Activated CD8-positive, alpha-beta memory T cell treated with anti-CD3 and anti-CD28 coated beads, Interleukin-2, amount 50 U/mL, for 48 hours (primary cell): ENCODE measurements around the gene TASOR2.

Source experiments
- DNase-seq: peaks from one replicate; pipeline ENCODE4 v3.0.0-alpha.2; 2020

TASOR2 gene, protein sequence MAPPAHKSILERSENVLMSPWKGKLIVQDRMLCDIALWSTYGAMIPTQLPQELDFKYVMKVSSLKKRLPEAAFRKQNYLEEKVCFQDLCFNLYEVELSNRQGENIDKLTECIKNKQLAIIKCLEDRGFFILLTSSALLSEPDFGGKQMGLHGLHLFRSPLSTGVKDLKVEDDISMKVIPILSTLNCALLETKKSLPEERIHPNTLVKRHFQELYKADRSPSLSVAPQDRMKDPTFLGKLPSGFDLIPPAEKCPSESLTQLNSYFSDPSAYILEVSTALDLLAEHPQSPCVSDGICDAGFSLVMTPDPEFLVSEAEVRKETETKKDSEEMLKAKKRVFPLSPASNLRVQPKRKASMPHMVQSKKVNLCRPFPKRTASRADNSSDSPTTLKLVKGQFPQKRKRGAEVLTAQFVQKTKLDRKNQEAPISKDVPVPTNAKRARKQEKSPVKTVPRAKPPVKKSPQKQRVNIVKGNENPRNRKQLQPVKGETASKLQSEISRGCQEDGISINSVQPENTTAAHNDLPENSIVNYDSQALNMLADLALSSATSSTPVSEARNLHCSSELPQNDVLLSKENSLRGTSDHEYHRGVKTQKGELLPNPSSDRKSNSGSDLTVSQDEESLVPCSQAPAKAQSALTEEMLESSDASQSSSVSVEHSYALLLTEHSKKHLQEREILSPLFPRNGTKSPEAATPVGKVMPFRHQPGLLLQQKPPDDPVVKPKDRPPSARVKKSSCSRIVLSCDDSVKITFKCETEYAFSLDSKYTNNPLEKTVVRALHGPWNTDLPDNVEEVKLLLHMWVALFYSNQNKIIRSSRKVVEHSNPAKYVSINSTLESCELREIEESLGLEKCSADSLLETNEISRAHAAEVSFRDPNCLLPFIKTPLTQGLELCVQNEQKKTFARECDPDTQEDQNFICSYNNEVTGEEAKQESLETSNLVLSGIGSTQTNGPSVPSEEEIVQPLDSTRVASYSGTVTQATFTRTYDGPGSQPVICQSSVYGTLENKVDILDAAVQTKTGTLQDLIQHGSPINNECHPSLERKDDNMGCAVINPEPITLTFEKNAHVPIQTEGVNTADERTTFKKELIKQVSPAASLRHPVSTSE (N-terminal part only)

DNA sequence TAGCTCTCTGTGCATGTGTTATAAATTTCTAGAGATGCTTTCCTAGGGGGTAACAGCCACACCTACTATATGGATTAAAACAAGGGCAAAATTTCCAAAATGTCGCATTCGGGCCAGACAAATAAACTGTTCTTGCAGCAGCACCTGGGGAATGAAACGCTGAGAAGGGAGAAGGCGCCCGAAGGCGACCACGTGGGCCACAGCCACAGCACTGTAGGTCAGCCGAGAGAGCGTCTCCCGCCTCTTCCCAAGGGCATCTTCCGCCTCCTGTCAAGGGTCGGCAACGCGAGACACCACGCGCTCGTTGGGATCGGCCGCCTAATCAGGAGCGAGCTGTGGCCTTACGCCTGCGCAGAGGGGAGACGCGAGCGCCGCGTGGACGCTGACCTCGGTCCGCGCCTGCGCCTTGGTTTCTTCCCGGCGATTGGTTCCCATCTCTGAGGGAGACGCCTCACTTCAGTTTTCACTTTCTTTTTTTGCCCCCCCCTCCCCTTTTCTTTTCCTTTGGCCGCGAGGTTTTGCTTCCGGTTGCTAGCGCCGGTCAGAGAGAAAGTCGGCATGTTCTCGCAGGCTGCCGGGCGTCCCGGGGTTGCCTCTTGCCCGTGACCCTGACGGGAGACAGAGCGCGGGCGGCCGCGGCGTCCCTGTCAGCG, at the start of gene TASOR2:
TSS of gene TASOR2 (plus strand) at position 521 of the 653 bp plus-strand sequence. CDS start 35,805 bp downstream, outside the sequence.
- peak; percentile 97 for DNase-seq

DNA sequence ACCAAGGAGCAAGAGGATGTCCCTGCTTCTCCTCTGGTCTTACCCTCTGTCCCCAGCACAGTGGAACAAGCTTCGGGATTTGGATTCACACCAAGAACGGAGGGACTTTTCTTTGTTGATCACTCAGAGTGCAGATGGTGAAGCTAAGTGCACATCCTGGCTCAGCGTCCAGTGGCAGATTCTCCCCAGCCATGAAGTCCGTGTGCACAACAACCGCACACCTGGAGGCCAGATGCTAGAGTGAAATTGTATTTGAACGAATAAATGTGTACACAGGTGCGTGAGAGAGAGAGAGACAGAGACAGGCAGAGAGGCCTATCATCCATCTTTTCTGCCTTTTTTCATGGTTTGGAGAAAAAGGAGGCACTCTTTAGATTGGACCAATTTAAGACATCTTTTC, 49.7 kb upstream of the TASOR2 start:
- DNase-seq = no peak

DNA sequence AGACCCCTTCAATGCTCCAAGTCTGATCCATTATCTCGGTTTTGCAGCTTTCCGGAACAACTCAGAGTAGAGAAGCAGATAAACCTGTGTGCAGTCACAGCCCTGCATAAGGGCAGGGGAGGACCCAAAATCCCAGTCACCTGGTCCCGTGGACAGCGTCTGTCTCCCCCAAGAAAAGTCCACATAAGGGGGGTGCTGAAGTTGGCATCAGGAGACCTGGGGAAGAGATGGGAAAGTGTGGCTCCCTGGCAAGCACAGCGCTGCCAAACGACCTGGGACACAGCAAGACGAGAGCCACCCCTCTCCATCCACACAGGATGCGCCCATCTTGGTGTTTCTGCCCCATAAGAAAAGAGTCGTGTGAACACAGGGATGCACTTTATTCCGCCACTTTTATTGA, 46.1 kb upstream of the TASOR2 start:
- no peak for DNase-seq

DNA sequence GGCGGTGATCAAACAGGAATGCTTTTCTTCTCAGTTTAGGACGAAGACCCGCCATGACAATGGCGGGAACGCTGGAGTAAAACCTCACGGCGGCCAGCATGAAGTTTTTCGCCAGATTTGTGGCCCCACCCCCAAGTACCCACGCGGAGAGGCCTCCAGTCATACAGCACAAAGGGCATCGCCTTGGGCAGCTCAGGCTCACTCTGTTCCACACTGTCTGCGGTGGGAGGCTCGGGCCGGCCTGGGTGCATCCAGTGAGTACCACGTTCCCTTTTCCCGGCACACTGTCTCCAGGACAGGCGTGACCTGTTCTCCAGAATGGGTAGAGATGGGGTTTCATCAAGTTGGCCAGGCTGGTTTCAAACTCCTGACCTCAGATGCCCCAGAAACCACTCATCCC, 45.6 kb upstream of the TASOR2 start:
- no peak for DNase-seq

DNA sequence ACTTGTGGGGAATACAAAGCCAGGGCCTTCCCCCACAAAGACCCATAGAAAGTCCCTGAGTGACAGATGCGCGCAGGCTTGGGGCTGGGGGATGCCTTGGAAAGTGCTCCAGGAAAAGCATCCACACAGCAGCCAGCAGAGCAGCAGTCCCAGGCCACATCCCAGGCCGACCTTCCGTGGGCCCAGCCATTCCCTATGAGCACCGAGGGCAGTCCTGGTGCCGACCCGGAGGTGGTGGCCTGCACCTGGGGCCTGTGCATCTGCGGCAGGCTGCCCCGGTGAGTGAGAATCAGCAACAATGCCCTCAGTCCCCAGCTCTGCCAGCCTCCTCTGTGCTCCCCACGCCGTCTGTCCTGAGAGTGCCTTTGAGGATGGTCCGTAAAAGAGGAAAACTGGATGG, 44.6 kb upstream of the TASOR2 start:
- DNase-seq = no peak

DNA sequence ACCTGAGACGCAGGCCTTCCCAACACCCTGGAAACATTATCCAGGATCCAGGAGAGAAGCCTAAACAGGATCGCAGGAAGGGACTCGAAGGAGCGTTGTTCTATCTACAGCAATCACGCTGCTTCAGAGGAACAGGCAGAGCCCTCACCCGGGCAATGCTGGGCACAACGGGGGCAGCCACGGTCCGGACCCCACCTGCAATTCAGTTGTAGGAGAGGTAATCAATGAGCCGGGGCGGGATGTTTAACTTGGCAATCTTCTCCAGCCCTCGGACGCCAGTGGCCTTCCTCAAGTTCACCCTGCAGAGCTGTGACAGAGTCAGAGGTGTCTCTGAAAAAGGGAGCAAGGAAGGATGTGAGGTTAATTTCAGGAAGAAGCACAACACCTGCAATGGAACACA, 44.1 kb upstream of the TASOR2 start:
- DNase-seq = no peak

DNA sequence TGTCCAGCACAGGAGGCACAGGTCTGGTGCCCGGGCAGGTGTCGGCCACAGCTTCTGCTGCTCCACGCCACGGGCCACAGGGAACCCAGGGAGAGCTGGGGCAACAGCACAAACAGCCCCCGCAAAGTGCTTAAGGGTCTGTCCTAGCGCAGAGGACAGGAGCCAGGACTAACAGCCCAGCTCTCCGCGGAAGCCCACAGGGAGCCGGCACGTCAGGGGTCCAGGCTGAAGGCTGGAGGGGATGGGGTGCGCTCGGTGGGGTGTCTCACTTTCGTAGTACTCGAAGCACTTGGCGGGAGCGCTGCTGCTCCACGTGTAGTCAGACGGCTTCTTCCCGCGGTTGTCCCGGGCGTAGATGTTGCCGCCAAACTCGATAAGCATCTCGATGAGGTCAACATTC, 43.1 kb upstream of the TASOR2 start:
- DNase-seq = no peak

DNA sequence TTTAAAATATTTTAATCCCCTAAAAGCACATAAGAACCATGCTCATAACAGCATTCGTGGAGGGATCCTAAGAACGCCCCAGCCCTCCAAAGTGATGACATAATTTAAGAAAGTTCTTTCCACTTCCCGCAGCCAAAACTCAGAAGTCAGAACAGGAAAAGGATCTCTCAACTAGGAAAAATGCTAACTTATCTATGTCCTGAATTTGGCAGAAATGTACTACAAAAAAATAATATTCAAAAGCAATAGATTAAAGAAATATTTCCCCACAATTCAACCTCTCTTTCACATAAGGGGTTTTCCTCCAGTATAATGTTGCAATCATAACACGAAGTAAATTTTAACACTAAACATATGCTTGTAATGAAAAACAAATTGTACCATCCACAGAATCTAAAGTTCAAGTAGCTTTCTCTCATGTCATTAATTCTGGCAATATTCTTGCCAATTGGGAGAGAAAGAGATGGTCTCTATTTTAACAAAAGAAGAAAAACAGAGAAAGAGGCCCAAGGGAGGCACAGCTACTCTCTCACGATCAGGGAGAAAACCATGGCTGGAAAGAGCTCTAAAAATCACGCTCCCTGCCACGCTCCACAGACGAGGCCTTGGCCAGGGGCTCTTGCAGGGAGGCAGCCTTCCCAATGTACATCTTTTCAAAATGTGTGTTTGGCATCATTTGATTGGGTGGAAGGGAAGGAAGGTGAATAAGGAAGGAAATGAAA, 41.1 kb upstream of the TASOR2 start:
- no peak for DNase-seq

DNA sequence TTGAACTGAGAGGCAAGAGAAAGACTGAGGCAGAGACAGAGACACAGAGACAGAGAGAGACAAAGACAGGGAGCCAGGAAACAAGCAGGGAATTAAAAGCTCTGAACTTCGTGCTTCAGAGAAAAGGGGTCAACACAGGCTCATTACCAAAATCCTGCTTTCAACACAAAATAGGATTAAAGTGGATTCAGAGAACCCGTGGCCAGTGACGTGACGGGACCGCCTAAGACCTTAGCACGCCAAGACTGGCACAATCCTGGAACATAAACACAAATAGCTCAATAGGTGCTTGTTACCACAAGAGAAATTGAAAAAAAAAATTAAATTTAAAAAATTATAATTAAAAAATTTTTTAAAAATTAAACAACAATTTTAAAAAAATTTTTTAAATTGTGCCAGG, 39.7 kb upstream of the TASOR2 start:
- DNase-seq = no peak

DNA sequence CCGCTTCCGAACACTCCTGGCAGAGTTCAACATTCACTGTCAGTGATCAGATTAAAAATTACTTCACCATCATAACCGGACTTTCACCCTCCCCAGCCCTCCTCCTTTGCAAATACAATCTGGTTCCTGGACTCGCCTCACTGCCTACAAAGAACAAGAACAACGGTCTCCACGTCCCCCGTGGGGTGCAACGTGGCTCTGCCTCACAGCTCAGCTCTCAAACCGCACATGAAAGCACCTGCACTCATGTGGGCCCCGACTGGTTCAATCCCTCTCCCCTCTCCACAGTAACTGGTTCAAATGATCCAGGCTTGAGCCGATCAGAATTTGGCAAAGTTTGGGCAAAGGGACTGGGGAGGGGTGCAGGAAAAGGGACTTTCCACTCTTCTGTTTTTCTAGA, 39.3 kb upstream of the TASOR2 start:
- no peak for DNase-seq

DNA sequence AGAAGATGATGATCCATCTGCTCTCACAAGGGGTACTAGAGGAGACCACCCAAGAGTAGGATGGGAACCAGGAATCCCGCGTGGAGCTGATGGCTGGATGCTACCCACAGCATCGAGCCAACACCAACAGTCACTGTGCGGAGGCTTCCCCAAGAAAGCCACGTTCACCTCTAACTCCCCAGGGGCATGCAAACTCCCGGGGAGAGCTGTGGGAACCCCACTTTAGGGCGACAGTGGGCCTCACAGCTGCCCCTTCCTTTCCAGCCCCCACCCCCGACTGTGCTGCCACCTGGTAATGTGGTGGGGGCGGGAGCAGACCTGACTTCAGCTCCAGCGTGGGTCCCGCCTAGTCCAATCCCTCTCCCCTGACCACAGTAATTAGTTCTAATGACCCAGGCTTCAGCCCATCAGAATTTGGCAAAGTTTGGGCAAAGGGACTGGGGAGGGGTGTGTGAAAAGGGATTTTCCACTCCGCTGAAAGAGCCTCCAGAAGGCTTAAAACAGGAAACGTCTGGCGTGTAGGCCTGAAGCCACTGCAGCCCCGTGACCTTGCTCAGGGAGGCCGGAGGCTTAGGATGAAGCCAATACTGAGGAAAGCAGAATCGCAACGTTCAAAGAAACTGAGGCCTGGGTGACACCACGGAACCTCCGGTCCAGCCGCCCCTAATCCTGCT, 38.6 kb upstream of the TASOR2 start:
- no peak for DNase-seq

DNA sequence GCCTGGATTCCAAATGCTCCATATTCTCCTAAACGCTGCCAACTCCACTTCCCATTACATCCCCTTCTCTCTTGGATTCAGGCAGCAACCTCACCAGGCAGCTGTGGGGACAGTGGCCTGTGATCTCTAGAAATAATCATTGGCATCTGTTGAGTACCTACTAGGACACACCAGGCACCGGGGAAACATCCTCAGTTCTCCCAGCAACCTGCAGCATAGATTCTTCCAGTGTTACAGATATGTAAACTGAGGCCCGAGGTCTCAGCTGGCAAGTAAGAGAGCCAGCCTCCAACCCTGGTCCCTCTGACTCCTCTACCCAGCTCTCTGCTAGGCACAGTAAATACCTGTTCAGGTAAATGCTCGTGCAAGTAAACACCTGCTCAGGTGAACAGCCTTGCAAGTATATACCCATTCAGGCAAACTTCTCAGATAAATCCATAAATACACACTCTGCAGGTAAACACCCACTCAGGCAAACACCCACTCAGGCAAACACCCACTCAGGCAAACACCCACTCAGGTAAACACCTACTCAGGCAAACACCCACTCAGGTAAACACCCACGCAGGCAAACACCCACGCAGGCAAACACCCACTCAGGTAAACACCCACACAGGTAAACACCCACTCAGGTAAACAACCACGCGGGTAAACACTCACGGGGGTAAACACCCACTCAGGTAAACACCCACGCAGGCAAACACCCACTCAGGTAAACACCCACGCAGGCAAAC, 37.0 kb upstream of the TASOR2 start:
- no peak for DNase-seq

DNA sequence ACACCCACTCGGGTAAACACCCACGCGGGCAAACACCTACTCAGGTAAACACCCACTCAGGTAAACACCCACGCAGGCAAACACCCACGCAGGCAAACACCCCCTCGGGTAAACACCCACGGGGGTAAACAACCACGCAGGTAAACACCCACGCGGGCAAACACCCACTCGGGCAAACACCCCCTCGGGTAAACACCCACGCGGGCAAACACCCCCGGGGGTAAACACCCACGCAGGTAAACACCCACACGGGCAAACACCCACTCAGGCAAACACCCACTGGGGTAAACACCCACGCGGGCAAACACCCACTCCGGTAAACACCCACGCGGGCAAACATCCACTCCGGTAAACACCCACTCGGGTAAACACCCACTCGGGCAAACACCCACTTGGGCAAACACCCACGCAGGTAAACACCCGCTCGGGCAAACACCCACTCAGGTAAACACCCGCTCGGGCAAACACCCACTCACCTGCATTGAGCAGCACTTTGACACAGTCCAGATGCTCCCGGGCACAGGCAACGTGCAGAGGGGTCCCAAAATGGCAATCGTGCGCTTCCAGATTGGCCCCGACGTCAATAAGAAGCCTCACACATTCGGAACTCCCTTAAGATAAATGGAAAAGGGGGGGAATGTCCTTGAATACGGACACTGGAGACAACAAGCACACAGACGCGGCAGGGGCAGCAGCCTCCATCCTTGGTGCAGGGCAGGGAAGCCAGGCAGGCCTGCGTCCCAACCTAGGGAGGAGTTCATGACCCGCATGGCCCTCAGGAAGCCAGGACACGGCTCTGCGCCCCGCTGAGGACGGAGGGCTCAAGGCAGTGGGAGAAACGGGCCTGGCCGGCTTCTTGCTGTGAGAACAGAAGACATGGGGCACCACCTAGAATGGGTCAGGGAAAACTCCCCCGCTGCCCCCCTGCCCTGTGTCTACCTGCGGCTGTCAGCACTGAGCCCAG, 35.9 kb upstream of the TASOR2 start:
- DNase-seq = no peak

DNA sequence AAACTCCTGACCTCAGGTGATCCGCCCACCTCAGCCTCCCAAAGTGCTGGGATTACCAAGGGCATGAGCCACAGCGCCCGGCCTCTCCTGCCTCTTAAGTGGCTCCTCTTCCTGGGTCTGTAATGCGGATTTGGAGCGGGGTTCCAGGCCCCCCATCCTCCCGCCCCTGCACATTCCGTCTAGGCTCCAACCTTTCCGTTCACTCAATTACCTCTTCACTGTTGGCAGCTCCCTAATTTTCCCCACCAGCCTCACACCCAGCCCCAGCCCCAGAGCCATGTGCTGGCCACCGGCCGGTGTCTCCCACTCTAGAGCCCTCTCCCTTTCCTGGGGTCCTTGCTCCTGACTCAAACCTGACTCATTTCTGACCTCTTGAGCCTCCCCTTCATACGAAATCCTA, 34.9 kb upstream of the TASOR2 start:
- no peak for DNase-seq

DNA sequence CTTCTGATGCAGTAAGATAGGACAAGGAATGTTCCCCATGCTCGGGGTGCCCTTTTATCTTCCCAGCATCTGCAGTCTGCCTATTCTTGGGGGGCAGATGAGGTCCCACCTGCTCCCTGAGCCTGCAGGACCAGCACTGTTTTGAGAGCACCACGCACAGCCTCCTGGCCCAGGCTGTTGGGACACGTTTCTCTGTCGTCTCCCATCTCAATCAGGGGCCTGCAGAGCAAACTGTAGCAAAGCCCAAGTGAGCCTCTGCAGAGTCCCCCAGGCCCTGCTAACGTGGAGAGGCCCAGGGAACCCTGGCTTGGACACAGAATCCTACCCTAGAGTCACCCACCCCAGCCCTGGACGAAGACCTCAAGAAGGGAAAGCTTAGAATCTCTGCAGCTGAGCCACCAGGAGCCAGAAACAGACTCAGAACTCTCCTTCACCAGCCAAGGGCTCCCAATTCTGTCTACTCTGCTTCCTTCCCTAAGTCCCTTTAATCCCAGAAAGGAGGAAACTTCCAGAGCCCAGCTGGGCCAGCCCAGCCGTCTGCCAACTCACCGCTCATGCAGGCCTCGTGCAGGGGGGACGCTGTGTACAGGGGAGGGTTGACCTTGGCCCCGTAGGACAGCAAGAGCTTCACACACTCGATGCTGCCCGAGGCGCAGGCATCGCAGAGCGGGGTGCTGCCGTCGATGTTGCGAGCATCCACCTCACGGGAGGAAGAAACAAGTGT, 33.8 kb upstream of the TASOR2 start:
- no peak for DNase-seq

DNA sequence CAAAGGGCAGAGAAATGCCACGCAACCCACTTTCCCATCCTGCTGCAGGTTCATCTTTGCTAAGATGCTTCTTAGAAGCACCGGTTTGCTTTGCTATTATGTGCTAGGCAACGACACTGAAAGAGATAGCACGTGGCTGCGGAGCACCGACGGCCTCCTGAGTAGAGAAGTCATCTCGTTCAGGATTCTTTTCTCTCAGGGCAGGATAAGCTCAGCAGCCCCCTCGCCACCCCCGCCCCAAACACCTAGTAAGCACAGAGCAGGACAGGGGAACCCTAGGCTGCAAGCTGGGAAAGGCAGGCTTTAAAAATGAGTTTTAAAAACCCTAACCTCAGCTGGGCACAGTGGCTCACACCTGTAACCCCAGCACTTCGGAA, 33.3 kb upstream of the TASOR2 start:
- DNase-seq = no peak

DNA sequence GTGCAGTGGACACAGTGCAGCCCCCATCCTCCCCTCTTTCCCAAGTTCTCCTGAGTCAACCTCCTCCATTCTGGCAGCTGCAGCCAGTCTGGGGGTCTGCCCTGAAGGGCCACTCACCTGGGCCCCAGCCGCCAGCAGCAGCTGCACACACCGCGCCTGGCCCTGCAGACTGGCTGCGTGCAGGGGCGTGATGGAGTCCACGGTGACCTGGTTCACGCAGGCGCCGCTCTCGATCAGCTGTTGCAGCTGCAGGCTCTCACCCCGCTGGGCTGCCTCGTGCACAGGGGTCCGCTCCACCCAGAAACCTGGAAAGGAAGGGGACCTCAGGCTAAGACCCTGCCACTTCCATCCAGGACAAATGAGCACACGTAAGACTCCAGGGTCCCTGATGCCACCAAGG, 31.9 kb upstream of the TASOR2 start:
- DNase-seq = no peak

DNA sequence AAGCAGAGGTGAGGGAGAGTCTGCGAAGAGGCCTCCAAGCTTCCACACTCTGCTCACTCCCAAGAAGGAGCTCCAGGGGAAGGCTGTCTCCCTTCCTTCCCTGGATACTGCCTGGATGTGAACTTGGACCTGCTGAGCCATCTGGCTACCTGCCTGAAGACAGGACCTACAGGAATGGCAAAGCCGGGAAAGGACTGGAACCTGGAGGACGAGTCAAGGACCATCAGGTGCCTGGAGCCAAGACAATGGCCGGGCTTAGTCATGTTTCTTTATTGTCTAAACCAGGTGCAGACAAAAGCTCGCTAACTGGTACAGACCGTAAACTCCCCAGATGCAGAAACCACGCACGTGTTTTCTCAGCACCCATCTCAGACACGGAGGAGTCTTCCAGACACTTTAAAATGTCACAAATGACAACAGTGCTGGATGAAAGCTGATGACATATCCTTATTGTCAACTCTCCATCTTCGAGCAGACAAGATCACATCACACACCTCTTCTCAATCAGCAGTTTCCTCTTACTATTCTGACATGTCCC, 30.4 kb upstream of the TASOR2 start:
- DNase-seq = no peak

DNA sequence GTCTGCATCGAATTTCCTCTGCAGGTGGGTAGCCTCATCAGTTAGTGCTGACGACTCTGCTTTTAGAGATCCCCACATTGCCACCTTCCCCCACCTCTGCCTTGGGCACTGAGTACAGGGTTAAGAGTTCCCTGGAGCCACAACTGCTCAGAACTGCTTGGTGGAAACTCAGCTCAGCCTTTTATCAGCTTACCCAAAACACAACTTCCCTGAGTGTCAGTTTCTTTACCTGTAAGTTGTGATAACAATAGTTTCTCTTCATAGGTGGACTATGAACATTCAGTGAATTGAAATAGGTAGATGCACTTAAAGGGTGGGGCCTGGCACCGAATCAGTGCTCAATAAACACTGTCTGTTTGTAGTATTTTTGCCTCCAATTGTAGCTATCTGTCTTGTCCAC, 29.5 kb upstream of the TASOR2 start:
- no peak for DNase-seq
